ENCODE measurements around the gene ANTXR2.
"Not testable (repeated sequence)": the region's sequence is repeated elsewhere in the genome, so short reads cannot be mapped to it uniquely, and the experiment has no call there.

Gene ANTXR2

DNA sequence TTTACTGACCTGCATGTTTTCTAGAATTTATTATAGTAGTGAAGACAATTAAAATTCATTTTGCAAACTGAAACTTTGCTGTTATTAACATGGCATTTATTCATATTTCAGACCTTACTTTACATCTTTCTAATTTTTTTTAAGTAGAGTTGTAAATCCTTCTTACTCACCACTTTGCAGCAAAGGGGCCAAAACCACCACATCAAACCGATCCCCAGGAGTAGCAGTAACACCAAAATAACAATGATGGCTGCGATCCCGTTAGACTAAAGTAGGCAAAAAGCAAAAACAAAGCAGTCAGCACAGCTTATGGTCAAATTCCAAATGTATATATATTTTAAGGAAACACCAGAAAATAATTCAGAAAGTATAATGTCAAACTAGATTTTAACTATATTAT is 64.7 kb downstream of the ANTXR2 start:
- no peak for DNase-seq (ENCODE audit: low read depth)
- H3K4me3 ChIP-seq (ENCODE audit: low read depth, low read length) = no peak overlapping the region
- TF ChIP-seq, protein P1, sequence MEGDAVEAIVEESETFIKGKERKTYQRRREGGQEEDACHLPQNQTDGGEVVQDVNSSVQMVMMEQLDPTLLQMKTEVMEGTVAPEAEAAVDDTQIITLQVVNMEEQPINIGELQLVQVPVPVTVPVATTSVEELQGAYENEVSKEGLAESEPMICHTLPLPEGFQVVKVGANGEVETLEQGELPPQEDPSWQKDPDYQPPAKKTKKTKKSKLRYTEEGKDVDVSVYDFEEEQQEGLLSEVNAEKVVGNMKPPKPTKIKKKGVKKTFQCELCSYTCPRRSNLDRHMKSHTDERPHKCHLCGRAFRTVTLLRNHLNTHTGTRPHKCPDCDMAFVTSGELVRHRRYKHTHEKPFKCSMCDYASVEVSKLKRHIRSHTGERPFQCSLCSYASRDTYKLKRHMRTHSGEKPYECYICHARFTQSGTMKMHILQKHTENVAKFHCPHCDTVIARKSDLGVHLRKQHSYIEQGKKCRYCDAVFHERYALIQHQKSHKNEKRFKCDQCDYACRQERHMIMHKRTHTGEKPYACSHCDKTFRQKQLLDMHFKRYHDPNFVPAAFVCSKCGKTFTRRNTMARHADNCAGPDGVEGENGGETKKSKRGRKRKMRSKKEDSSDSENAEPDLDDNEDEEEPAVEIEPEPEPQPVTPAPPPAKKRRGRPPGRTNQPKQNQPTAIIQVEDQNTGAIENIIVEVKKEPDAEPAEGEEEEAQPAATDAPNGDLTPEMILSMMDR (conservative IDR thresholded peaks at IDR 0.05; ENCODE audit: low read depth, low read length) = no peak

DNA sequence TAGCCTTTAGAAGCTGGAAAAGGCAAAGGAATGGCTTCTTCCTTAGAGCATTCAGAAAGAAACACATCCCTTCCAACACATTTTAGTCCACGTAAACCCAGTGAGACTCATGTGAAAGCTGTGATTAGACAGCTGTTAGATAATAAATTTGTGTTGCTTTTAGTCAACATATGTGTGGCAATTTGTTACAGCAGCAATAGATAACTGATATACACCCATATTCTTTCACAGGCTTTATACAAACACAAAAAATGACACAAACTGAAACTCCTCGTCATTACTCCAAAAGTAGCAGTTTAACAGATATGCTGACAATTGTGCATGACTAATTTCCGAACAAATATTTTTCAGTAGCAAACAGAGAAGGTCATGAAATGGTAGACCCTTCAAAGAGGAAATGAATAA is 65.3 kb downstream of the ANTXR2 start:
- no peak for DNase-seq (ENCODE audit: low read depth)
- TF ChIP-seq, protein P1 (conservative IDR thresholded peaks at IDR 0.05; ENCODE audit: low read depth, low read length) = no peak

GRCh38 chr4:80006935-80007744 is 65.9 kb downstream of the ANTXR2 start:
- no peak overlapping the region for H3K4me3 ChIP-seq (ENCODE audit: low read depth, low read length)
- TF ChIP-seq, protein P1 (conservative IDR thresholded peaks at IDR 0.05; ENCODE audit: low read depth, low read length) = no peak
- peak; percentile 90 for DNase-seq (ENCODE audit: low read depth)

More for the DNA sequence above, 65.3 kb downstream of the ANTXR2 start:
- H3K4me3 ChIP-seq (ENCODE audit: low read depth, low read length) = no peak overlapping the region

- peak; percentile 54 for DNase-seq (ENCODE audit: low read depth)
- no peak overlapping the region for H3K4me3 ChIP-seq (ENCODE audit: low read depth, low read length)
- TF ChIP-seq, protein P1 (conservative IDR thresholded peaks at IDR 0.05; ENCODE audit: low read depth, low read length) = no peak
Observed at GRCh38 chr4:80005863-80006262, 67.2 kb downstream of the ANTXR2 start.

- TF ChIP-seq, protein P1 (conservative IDR thresholded peaks at IDR 0.05; ENCODE audit: low read depth, low read length) = no peak
- no peak for DNase-seq (ENCODE audit: low read depth)
- H3K4me3 ChIP-seq (ENCODE audit: low read depth, low read length) = no peak overlapping the region
Observed at GRCh38 chr4:80004319-80004718, 68.7 kb downstream of the ANTXR2 start.

GRCh38 chr4:80002559-80002958 is 70.5 kb downstream of the ANTXR2 start:
- H3K4me3 ChIP-seq (ENCODE audit: low read depth, low read length); DNase-seq (ENCODE audit: low read depth): not testable (repeated sequence)

GRCh38 chr4:79999048-79999447 is 74.0 kb downstream of the ANTXR2 start:
- DNase-seq (ENCODE audit: low read depth) = not testable (repeated sequence)

DNA sequence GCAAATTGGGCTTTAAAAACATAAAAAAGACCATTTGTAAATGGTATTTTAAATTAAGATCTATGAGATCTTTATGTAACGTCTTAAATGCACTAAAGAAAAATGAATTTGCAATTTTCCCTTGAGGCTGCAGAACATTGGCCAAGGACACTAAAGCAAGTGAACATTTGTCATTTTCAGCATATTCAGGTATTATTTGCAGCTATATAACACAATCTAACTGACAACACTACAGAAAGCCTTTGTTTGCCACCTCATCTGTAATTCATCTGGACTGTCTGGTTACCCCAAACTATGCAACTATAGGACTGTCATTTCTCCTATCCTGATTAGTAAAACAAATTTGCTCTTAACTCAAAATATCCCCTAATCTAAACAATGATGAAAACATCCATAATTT is 74.8 kb downstream of the ANTXR2 start:
- TF ChIP-seq, protein P1 (conservative IDR thresholded peaks at IDR 0.05; ENCODE audit: low read depth, low read length) = no peak
- no peak overlapping the region for H3K4me3 ChIP-seq (ENCODE audit: low read depth, low read length)
- no peak for DNase-seq (ENCODE audit: low read depth)

More at GRCh38 chr4:79999048-79999447, 74.0 kb downstream of the ANTXR2 start:
- not testable (repeated sequence) for H3K4me3 ChIP-seq (ENCODE audit: low read depth, low read length)

All from choroid plexus epithelial cell (primary cell).